GM23338 (cell line): Measurements from ENCODE around the gene TM4SF5.

Source experiments
- CREB1 ChIP-seq: fragments of 250-450 bp; sonication (Bioruptor Pico); IDR thresholded peaks from 2 replicates; pipeline ENCODE4 v1.5.0; 2020; ENCODE audit warnings: low read depth, mild to moderate bottlenecking, moderate library complexity
- EZH2 ChIP-seq: fragments of 200-600 bp; sonication (generic); IDR thresholded peaks from one replicate; pipeline ENCODE4 v1.8.0; 2017; ENCODE audit warnings: antibody characterized with exemption, mild to moderate bottlenecking, low read depth; ENCODE audit not compliant: unreplicated experiment
- EZH2phosphoT487 ChIP-seq: fragments of 200-600 bp; sonication (generic); IDR thresholded peaks from one replicate; pipeline ENCODE4 v1.8.1; 2018; ENCODE audit warnings: antibody characterized with exemption; ENCODE audit not compliant: unreplicated experiment
- JUNB ChIP-seq: IDR thresholded peaks from one replicate; pipeline ENCODE4 v1.6.1; 2016; ENCODE audit warnings: antibody characterized with exemption; ENCODE audit not compliant: unreplicated experiment
- NANOG ChIP-seq: IDR thresholded peaks from 2 replicates; pipeline ENCODE4 v1.6.1; 2016; ENCODE audit warnings: antibody characterized with exemption, borderline replicate concordance
- POLR2AphosphoS5 ChIP-seq: IDR thresholded peaks from 2 replicates; pipeline ENCODE4 v1.6.1; 2016; ENCODE audit warnings: antibody characterized with exemption, low read depth
- STAT1 ChIP-seq: IDR thresholded peaks from one replicate; pipeline ENCODE4 v1.6.1; 2016; ENCODE audit warnings: antibody characterized with exemption; ENCODE audit not compliant: unreplicated experiment
- ZNF114 ChIP-seq: fragments of 250-450 bp; sonication (Bioruptor Pico); IDR thresholded peaks from 2 replicates; pipeline ENCODE4 v1.5.0; 2020; ENCODE audit warnings: mild to moderate bottlenecking, moderate library complexity
- ZNF331 ChIP-seq: fragments of 250-450 bp; sonication (Bioruptor Pico); IDR thresholded peaks from 2 replicates; pipeline ENCODE4 v1.5.0; 2020; ENCODE audit warnings: low read depth, mild to moderate bottlenecking, moderate library complexity
- TF ChIP-seq, protein P1 (sequence below), 2 experiments: fragments of 200-600 bp in 1 of 2; sonication (generic) in 1 of 2; conservative IDR thresholded peaks; 2 replicates each; pipeline versions ENCODE4 v1.5.1 to v1.6.1; 2016 to 2017; ENCODE audit warnings: antibody characterized with exemption in 2 of 2, low read depth in 2 of 2, mild to moderate bottlenecking in 2 of 2, moderate library complexity in 1 of 2
- TF ChIP-seq, protein P2 (sequence below): IDR thresholded peaks from one replicate; pipeline ENCODE4 v1.6.1; 2018; ENCODE audit warnings: antibody characterized with exemption; ENCODE audit not compliant: unreplicated experiment

DNA sequence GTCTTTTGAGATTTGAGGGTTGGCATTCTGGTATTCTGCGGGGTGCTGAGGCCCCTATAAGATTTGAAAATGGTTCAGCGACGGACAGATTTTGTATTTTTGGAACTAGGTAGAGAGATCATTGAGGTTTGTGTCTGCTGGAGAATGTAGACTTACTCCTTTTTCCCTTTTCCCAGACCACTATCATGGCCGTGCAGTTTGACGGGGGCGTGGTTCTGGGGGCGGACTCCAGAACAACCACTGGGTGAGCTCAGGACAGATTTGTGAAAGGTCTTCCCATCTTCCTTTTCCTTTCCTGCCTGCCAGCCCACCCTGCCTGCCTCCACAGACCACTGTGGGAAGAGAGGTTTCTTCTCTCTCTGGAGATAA lies 24.9 kb downstream of the TM4SF5 start:
- TF ChIP-seq, protein P1, sequence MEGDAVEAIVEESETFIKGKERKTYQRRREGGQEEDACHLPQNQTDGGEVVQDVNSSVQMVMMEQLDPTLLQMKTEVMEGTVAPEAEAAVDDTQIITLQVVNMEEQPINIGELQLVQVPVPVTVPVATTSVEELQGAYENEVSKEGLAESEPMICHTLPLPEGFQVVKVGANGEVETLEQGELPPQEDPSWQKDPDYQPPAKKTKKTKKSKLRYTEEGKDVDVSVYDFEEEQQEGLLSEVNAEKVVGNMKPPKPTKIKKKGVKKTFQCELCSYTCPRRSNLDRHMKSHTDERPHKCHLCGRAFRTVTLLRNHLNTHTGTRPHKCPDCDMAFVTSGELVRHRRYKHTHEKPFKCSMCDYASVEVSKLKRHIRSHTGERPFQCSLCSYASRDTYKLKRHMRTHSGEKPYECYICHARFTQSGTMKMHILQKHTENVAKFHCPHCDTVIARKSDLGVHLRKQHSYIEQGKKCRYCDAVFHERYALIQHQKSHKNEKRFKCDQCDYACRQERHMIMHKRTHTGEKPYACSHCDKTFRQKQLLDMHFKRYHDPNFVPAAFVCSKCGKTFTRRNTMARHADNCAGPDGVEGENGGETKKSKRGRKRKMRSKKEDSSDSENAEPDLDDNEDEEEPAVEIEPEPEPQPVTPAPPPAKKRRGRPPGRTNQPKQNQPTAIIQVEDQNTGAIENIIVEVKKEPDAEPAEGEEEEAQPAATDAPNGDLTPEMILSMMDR (conservative IDR thresholded peaks at IDR 0.05; ENCODE audit: low read depth in 2 of 2) = no peak
- TF ChIP-seq JUNB (no peak), POLR2AphosphoS5 (no peak), CREB1 (CRISPR knock-in tag) (no peak), ZNF331 (CRISPR knock-in tag) (no peak), EZH2 (no peak), EZH2phosphoT487 (no peak), STAT1 (no peak), NANOG (no peak), ZNF114 (no peak)
- TF ChIP-seq, protein P2, sequence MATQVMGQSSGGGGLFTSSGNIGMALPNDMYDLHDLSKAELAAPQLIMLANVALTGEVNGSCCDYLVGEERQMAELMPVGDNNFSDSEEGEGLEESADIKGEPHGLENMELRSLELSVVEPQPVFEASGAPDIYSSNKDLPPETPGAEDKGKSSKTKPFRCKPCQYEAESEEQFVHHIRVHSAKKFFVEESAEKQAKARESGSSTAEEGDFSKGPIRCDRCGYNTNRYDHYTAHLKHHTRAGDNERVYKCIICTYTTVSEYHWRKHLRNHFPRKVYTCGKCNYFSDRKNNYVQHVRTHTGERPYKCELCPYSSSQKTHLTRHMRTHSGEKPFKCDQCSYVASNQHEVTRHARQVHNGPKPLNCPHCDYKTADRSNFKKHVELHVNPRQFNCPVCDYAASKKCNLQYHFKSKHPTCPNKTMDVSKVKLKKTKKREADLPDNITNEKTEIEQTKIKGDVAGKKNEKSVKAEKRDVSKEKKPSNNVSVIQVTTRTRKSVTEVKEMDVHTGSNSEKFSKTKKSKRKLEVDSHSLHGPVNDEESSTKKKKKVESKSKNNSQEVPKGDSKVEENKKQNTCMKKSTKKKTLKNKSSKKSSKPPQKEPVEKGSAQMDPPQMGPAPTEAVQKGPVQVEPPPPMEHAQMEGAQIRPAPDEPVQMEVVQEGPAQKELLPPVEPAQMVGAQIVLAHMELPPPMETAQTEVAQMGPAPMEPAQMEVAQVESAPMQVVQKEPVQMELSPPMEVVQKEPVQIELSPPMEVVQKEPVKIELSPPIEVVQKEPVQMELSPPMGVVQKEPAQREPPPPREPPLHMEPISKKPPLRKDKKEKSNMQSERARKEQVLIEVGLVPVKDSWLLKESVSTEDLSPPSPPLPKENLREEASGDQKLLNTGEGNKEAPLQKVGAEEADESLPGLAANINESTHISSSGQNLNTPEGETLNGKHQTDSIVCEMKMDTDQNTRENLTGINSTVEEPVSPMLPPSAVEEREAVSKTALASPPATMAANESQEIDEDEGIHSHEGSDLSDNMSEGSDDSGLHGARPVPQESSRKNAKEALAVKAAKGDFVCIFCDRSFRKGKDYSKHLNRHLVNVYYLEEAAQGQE = no peak
